ENCODE results near the gene ATP6V1B1.

ATP6V1B1 gene

GRCh38 chr2:70954886-70955285 lies 19.2 kb downstream of the ATP6V1B1 start:
- no peak overlapping the region for H3K27ac ChIP-seq
- TF ChIP-seq ZFX (IDR thresholded peaks at IDR 0.05; ENCODE audit: borderline replicate concordance): no peak
- TF ChIP-seq, protein P1, sequence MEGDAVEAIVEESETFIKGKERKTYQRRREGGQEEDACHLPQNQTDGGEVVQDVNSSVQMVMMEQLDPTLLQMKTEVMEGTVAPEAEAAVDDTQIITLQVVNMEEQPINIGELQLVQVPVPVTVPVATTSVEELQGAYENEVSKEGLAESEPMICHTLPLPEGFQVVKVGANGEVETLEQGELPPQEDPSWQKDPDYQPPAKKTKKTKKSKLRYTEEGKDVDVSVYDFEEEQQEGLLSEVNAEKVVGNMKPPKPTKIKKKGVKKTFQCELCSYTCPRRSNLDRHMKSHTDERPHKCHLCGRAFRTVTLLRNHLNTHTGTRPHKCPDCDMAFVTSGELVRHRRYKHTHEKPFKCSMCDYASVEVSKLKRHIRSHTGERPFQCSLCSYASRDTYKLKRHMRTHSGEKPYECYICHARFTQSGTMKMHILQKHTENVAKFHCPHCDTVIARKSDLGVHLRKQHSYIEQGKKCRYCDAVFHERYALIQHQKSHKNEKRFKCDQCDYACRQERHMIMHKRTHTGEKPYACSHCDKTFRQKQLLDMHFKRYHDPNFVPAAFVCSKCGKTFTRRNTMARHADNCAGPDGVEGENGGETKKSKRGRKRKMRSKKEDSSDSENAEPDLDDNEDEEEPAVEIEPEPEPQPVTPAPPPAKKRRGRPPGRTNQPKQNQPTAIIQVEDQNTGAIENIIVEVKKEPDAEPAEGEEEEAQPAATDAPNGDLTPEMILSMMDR (IDR thresholded peaks at IDR 0.05): no peak

DNA sequence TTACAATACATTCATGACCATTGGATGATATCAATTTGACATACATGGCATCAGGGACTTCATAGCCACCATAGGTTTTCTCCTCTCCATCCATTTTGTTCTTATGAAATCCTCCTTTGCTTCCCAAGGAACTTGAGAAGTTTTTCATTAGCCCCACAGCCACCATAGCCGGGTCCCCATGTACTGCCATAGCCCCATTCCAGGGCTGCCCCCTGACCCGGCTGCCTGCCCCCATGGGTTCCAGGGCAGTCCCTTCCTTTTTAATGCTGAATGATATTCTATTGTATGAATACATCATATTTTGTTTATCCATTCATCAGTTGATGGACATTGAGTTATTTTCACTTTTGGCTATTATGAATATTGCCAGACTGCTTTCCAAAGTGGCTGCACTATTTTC lies 20.4 kb downstream of the ATP6V1B1 start:
- no peak overlapping the region for H3K27ac ChIP-seq
- TF ChIP-seq ZFX (IDR thresholded peaks at IDR 0.05; ENCODE audit: borderline replicate concordance): no peak
- TF ChIP-seq, protein P1 (IDR thresholded peaks at IDR 0.05): no peak

GRCh38 chr2:70957798-70958197 lies 22.1 kb downstream of the ATP6V1B1 start:
- TF ChIP-seq, protein P1 (IDR thresholded peaks at IDR 0.05): no peak
- no peak for TF ChIP-seq ZFX (IDR thresholded peaks at IDR 0.05; ENCODE audit: borderline replicate concordance)
- H3K27ac ChIP-seq: no peak overlapping the region

DNA sequence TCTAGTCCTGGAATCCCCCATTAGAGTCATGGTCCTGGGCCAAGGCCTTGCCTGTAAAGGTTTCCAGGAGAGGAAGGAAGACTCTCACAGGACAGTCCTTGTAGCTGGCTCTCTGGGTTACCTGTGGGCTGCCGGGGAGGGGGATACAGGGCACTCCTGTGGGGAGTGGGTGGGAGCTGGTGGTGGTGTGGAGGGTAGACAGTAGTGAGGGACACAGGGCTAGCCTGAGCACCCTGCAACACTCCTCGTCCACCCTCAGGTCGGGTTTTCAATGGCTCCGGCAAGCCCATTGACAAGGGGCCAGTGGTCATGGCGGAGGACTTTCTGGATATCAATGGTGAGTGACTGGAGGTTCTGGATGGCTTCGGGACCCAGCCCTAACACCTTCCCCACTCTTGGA lies 23.1 kb downstream of the ATP6V1B1 start:
- TF ChIP-seq, protein P1 (IDR thresholded peaks at IDR 0.05): no peak
- TF ChIP-seq ZFX (IDR thresholded peaks at IDR 0.05; ENCODE audit: borderline replicate concordance): no peak
- no peak overlapping the region for H3K27ac ChIP-seq

GRCh38 chr2:70959271-70959761 lies 23.6 kb downstream of the ATP6V1B1 start:
- no peak overlapping the region for H3K27ac ChIP-seq
- TF ChIP-seq, protein P1 (IDR thresholded peaks at IDR 0.05): no peak
- TF ChIP-seq ZFX (IDR thresholded peaks at IDR 0.05; ENCODE audit: borderline replicate concordance): no peak

DNA sequence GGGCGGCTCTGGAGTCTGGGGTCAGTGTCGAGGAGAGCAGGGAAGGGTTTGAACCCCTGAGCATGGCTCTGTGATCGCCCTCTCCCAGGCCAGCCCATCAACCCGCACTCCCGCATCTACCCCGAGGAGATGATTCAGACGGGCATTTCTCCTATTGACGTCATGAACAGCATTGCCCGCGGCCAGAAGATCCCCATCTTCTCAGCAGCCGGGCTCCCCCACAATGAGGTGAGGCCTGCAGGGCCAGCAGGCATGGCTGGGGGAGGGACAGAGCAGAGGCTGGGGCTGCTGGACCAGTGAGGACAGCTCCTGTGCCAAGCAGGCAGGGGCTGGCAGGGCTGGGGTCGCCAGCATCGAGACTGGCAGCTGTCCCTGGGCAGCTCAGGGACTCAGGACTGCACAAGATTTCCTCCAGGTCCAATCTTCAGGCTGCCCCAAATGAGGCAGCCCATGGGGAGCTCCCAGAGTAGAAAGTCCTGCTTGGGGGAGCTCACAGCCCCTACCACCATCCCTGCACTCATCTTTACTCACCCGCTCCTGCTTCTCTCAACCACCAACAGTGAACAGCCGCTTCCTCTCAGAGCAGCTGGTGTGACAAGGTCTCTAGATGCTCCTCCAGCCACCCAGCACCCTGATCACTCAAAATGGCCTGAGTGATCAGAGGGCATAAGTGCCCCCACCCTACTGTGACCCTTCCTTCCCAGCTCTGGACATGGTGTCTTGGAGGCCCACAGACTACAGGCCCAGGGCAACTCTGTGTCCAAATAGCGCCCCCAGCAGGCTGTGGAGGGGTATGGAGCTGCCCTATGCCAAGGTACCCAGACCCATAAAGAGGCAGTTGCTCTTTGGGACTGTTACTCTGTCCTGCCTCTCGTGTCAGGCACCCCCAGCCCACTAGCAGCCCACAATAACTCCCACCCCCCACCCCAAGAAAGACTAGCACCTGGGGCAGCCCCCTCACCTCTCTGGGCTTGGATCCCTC lies 24.4 kb downstream of the ATP6V1B1 start:
- TF ChIP-seq ZFX (IDR thresholded peaks at IDR 0.05; ENCODE audit: borderline replicate concordance): no peak
- TF ChIP-seq, protein P1 (IDR thresholded peaks at IDR 0.05): peak; percentile 11; the same call in 1 of the 2 replicates
- H3K27ac ChIP-seq: no peak overlapping the region
